ENCODE measurements around the gene DCC.

DCC gene

GRCh38 chr18:52339891-52340371 lies at the start of gene DCC:
Gene DCC (plus strand): TSS chr18:52340197. CDS start chr18:52340788, 591 bp downstream.
- DNase-seq (ENCODE audit: low read depth), result no peak

- no peak for DNase-seq (ENCODE audit: low read depth)
Measured at GRCh38 chr18:52310651-52311050, 29.3 kb upstream of the DCC start.

GRCh38 chr18:52311331-52311730 lies 28.7 kb upstream of the DCC start:
- DNase-seq (ENCODE audit: low read depth), result no peak

GRCh38 chr18:52312346-52312745 lies 27.7 kb upstream of the DCC start:
- no peak for DNase-seq (ENCODE audit: low read depth)

GRCh38 chr18:52313213-52313612 lies 26.8 kb upstream of the DCC start:
- no peak for DNase-seq (ENCODE audit: low read depth)

- no peak for DNase-seq (ENCODE audit: low read depth)
Measured at GRCh38 chr18:52319424-52319983, 20.5 kb upstream of the DCC start.

GRCh38 chr18:52322307-52322706 lies 17.7 kb upstream of the DCC start:
- DNase-seq (ENCODE audit: low read depth), result no peak

GRCh38 chr18:52323802-52324201 lies 16.2 kb upstream of the DCC start:
- no peak for DNase-seq (ENCODE audit: low read depth)

GRCh38 chr18:52325997-52326396 lies 14.0 kb upstream of the DCC start:
- no peak for DNase-seq (ENCODE audit: low read depth)

GRCh38 chr18:52333860-52334259 lies 6.1 kb upstream of the DCC start:
- no peak for DNase-seq (ENCODE audit: low read depth)

- DNase-seq (ENCODE audit: low read depth), result no peak
Measured at GRCh38 chr18:52334307-52334706, 5.7 kb upstream of the DCC start.

GRCh38 chr18:52334896-52335295 lies 5.1 kb upstream of the DCC start:
- DNase-seq (ENCODE audit: low read depth), result no peak

- no peak for DNase-seq (ENCODE audit: low read depth)
Measured at GRCh38 chr18:52337276-52337675, 2.7 kb upstream of the DCC start.

GRCh38 chr18:52340406-52341102 lies 557 bp downstream of the DCC start:
- no peak for DNase-seq (ENCODE audit: low read depth)

- no peak for DNase-seq (ENCODE audit: low read depth)
Measured at GRCh38 chr18:52341103-52341432, 1.1 kb downstream of the DCC start.

GRCh38 chr18:52341608-52342381 lies 1.8 kb downstream of the DCC start:
- no peak for DNase-seq (ENCODE audit: low read depth)

GRCh38 chr18:52342456-52342855 lies 2.5 kb downstream of the DCC start:
- no peak for DNase-seq (ENCODE audit: low read depth)

- no peak for DNase-seq (ENCODE audit: low read depth)
Measured at GRCh38 chr18:52343138-52343537, 3.1 kb downstream of the DCC start.

- no peak for DNase-seq (ENCODE audit: low read depth)
Measured at GRCh38 chr18:52343731-52344340, 3.8 kb downstream of the DCC start.

- DNase-seq (ENCODE audit: low read depth), result no peak
Measured at GRCh38 chr18:52344881-52345280, 4.9 kb downstream of the DCC start.

GRCh38 chr18:52345428-52345827 lies 5.4 kb downstream of the DCC start:
- DNase-seq (ENCODE audit: low read depth), result no peak

- DNase-seq (ENCODE audit: low read depth), result no peak
Measured at GRCh38 chr18:52348209-52348608, 8.2 kb downstream of the DCC start.

GRCh38 chr18:52349498-52349897 lies 9.5 kb downstream of the DCC start:
- DNase-seq (ENCODE audit: low read depth), result no peak

All from stromal cell of bone marrow (primary cell).